ENCODE data around the gene NOS2.
"Not testable (repeated sequence)": the region's sequence is repeated elsewhere in the genome, so short reads cannot be mapped to it uniquely, and the experiment has no call there.

Gene NOS2

GRCh38 chr17:27800522-27800921 lies at the start of gene NOS2:
Gene NOS2 (minus strand): TSS chr17:27800529. CDS start chr17:27798809, 1,720 bp downstream.
- no peak for DNase-seq

GRCh38 chr17:27849474-27850185 lies 49.3 kb upstream of the NOS2 start:
- no peak for DNase-seq

GRCh38 chr17:27848931-27849330 lies 48.6 kb upstream of the NOS2 start:
- peak in 1 of 2 experiments; percentile 44 for DNase-seq

GRCh38 chr17:27846808-27847307 lies 46.5 kb upstream of the NOS2 start:
- DNase-seq = not testable (repeated sequence)

GRCh38 chr17:27846042-27846655 lies 45.8 kb upstream of the NOS2 start:
- no peak for DNase-seq

GRCh38 chr17:27845264-27846041 lies 45.1 kb upstream of the NOS2 start:
- peak in 1 of 2 experiments; percentile 40 for DNase-seq

GRCh38 chr17:27840688-27841087 lies 40.4 kb upstream of the NOS2 start:
- DNase-seq = no peak

- DNase-seq = not testable (repeated sequence)
These were observed 40.0 kb upstream of the NOS2 start for GRCh38 chr17:27840406-27840678.

- DNase-seq = not testable (repeated sequence)
These were observed 39.5 kb upstream of the NOS2 start for GRCh38 chr17:27839571-27840405.

- DNase-seq = not testable (repeated sequence)
These were observed 38.3 kb upstream of the NOS2 start for GRCh38 chr17:27838607-27839006.

GRCh38 chr17:27837769-27838168 lies 37.4 kb upstream of the NOS2 start:
- DNase-seq = not testable (repeated sequence)

GRCh38 chr17:27836651-27837050 lies 36.3 kb upstream of the NOS2 start:
- no peak for DNase-seq

GRCh38 chr17:27834571-27834970 lies 34.2 kb upstream of the NOS2 start:
- DNase-seq = no peak

- DNase-seq = no peak
These were observed 32.5 kb upstream of the NOS2 start for GRCh38 chr17:27832831-27833230.

- DNase-seq = not testable (repeated sequence)
These were observed 29.6 kb upstream of the NOS2 start for GRCh38 chr17:27829888-27830287.

- not testable (repeated sequence) for DNase-seq
These were observed 28.9 kb upstream of the NOS2 start for GRCh38 chr17:27829143-27829711.

GRCh38 chr17:27825459-27825858 lies 25.1 kb upstream of the NOS2 start:
- DNase-seq = no peak

- DNase-seq = no peak
These were observed 24.4 kb upstream of the NOS2 start for GRCh38 chr17:27824745-27825144.

GRCh38 chr17:27824176-27824715 lies 23.9 kb upstream of the NOS2 start:
- DNase-seq = no peak

GRCh38 chr17:27822108-27822507 lies 21.8 kb upstream of the NOS2 start:
- DNase-seq = not testable (repeated sequence)

- DNase-seq = no peak
These were observed 21.0 kb upstream of the NOS2 start for GRCh38 chr17:27821318-27821717.

GRCh38 chr17:27819145-27819544 lies 18.8 kb upstream of the NOS2 start:
- no peak for DNase-seq

All from NCI-H1930 (cell line).